ENCODE measurements around the gene TOP1. TPM values are rescaled to one million over a fixed set of nuclear protein-coding genes. Genes with fewer than 3 reads are reported as not detected.
A peak's percentile ranks its signal among the peaks of the same experiment; 100 is the strongest.

TOP1 gene
- total RNA-seq, 2 experiments from 2014 or later = 72.6 to 75.2 TPM

DNA sequence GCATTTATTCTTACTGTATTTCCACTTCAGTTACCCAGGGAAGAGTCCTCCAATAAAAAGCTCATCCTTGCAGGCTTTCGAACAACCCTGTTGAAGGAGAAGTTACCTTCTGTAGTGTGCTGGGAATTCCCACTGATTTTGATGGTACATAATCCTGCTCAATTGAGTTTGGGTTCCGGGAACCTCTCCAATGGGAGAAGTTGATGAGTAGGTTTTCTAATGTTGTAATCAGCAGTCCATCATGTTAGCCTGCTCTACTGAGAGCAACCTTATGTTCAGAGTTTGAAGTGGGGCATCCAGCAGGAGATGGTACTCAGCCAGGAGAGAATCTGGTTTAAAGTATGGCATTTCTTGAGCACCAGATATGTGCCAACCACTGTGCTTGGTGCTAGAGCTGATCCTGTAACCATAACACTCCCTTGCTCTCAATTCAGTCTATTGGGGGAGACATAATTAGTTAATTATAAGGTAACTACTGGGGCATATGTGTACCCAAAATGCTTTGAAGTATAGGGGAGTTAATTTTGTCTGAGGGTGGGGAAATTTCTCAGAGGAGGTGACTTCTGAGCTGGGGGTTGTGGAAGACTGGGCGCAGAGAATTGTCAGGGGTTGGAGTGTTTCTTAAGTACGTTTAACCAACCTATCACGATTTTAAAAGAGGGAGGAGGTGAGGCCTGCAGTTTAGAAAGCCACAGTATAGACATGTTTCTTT is 2.1 kb downstream of the TOP1 start:
- Mint-ChIP-seq H3K27ac (peak overlapping the region; percentile 87), H3K36me3 (peaks cover 48% of the 10 kb centered on the region), H3K4me1 (peaks cover 59% of the 10 kb centered on the region), H3K27me3 (no peaks in the 10 kb centered on the region), H3K9me3 (no peaks in the 10 kb centered on the region), H3K4me3 (peak overlapping the region; percentile 82)
- no peak for DNase-seq
- no peak for ATAC-seq (ENCODE audit: low read depth)
- POLR2A ChIA-PET = interaction anchor here (0.5 to 3.8 kb wide), 6 partner anchors 8 to 40 kb away, joined by 3 to 22 read pairs (median 8); no protein-coding TSS in a partner anchor

DNA sequence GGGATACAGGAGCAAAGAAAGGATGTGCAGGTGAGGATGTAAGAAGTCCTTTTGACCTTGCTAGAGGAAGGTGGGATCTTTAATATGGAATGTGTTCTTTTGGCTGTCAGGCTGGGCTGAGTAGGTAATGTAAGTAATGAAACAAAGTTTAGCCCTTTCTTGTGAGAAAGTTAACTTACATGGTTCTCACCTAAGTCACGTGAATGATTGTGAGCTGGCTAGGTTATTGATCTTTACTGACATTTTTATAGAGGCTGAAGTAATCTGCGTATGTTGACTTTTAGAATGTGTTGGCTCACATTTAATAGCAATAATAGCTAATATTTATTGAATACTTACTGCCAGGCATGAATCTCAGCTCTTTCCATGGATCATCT is 2.6 kb downstream of the TOP1 start:
- H3K27me3 Mint-ChIP-seq = no peaks in the 10 kb centered on the region
- peak overlapping the region; percentile 6 for H3K27ac Mint-ChIP-seq
- peaks cover 63% of the 10 kb centered on the region for H3K4me1 Mint-ChIP-seq
- POLR2A ChIA-PET = interaction anchor here (0.5 to 3.8 kb wide), 5 partner anchors 8 to 40 kb away, joined by 3 to 22 read pairs (median 11); no protein-coding TSS in a partner anchor
- H3K36me3 Mint-ChIP-seq = peaks cover 54% of the 10 kb centered on the region
- DNase-seq = no peak
- H3K9me3 Mint-ChIP-seq = no peaks in the 10 kb centered on the region
- ATAC-seq (ENCODE audit: low read depth) = no peak
- H3K4me3 Mint-ChIP-seq = peak overlapping the region; percentile 82

DNA sequence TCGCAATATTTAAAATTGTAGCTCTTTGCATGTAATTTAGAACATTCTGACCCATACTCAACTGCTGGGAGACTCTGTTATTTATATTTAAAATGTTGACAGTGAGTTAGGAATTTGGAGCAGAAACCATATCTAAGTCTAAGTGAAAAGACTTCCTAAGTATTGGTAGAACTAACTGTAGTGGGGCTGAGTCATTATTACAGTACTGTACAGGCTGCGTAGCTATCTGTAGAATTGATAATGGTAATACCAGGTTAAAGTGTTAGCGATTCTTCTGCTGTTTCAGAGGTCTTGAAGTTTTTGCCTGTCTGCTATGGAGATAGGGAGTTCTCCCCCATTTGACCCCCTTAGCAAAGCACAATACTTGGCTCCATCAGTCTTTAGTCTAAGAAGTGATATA is 3.6 kb downstream of the TOP1 start:
- Mint-ChIP-seq H3K4me1 (peaks cover 64% of the 10 kb centered on the region), H3K27ac (no peak overlapping the region), H3K27me3 (no peaks in the 10 kb centered on the region), H3K9me3 (no peaks in the 10 kb centered on the region), H3K36me3 (peaks cover 62% of the 10 kb centered on the region), H3K4me3 (peak overlapping the region; percentile 82)
- DNase-seq (no peak), ATAC-seq (ENCODE audit: low read depth) (no peak)
- POLR2A ChIA-PET = interaction anchor here (2.3 to 3.8 kb wide), 3 partner anchors 9 to 41 kb away, joined by 11 to 22 read pairs (median 22); no protein-coding TSS in a partner anchor

DNA sequence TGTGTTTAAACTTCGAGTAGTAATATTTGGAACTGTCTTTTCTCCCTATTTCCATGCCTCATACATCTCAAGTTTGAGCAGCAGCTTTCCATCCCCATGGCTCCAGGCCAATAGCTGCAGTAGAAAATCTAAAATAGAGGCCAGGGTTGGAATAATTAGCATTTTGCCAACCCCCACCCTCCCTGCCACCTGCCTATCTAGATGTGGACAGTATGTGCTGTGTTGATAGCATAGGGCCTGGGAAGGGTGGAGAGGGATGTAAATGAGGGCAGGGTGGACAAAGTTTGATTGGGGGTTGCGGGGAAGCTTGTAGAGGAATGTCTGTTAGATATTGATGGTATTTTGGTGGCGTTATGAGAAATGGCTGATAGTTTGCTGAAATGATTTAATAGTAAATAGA is 5.6 kb downstream of the TOP1 start:
- DNase-seq = no peak
- no peaks in the 10 kb centered on the region for H3K9me3 Mint-ChIP-seq
- peaks cover 72% of the 10 kb centered on the region for H3K36me3 Mint-ChIP-seq
- peak overlapping the region; percentile 18 for H3K4me3 Mint-ChIP-seq
- peaks cover 70% of the 10 kb centered on the region for H3K4me1 Mint-ChIP-seq
- POLR2A ChIA-PET = interaction anchor here (1.0 to 1.6 kb wide), 2 partner anchors 13 to 22 kb away, joined by 3 to 5 read pairs; no protein-coding TSS in a partner anchor
- H3K27ac Mint-ChIP-seq = no peak overlapping the region
- no peaks in the 10 kb centered on the region for H3K27me3 Mint-ChIP-seq
- no peak for ATAC-seq (ENCODE audit: low read depth)

DNA sequence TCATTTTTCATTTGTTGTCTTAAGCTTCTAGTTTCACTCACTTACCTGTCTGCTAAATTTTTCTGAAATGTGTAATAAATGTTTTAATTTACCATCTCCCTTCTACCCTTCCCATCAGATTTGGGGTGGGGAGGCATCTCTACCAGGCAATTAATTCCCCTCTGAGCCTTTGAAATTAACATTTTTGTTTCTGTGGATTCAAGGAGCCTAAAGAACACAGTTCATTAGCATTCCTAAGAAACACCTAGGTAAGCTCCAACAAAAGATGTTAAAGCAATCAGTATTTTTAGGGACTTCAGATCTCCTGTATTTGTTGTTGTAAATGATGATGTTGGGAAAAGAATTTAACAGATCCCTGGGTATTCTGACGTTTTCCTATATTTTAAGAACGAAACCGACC is 6.6 kb downstream of the TOP1 start:
- Mint-ChIP-seq H3K36me3 (peaks cover 71% of the 10 kb centered on the region), H3K27me3 (no peaks in the 10 kb centered on the region), H3K4me1 (peaks cover 73% of the 10 kb centered on the region), H3K27ac (no peak overlapping the region), H3K9me3 (no peaks in the 10 kb centered on the region), H3K4me3 (no peak overlapping the region)
- ATAC-seq (ENCODE audit: low read depth) (no peak), DNase-seq (no peak)
- POLR2A ChIA-PET = interaction anchor here (0.6 to 1.6 kb wide), 4 partner anchors 23 to 74 kb away, joined by 3 to 5 read pairs (median 4); no protein-coding TSS in a partner anchor

DNA sequence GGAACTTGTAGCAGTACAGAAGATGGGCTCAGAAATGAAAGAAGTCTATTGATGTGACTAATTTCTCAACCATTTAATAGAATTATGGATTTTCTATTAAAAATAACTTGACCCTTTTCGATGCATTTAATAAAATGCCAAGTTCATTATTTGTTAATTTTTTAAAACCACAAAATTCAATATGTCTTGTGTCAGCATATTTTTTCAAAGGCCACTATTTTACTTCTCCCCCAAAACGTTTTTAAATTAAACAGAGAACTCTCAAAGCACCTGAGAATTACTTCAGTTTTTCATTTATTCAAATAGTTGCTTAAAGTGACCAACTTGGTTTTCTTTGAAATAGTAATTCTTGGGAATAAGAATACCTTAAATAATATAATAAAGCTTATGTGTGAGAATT is 8.6 kb downstream of the TOP1 start:
- H3K4me1 Mint-ChIP-seq = peaks cover 72% of the 10 kb centered on the region
- H3K27ac Mint-ChIP-seq = no peak overlapping the region
- DNase-seq = no peak
- no peak overlapping the region for H3K4me3 Mint-ChIP-seq
- no peaks in the 10 kb centered on the region for H3K27me3 Mint-ChIP-seq
- POLR2A ChIA-PET = no interaction called here
- H3K9me3 Mint-ChIP-seq = no peaks in the 10 kb centered on the region
- peaks cover 64% of the 10 kb centered on the region for H3K36me3 Mint-ChIP-seq
- ATAC-seq (ENCODE audit: low read depth) = no peak

DNA sequence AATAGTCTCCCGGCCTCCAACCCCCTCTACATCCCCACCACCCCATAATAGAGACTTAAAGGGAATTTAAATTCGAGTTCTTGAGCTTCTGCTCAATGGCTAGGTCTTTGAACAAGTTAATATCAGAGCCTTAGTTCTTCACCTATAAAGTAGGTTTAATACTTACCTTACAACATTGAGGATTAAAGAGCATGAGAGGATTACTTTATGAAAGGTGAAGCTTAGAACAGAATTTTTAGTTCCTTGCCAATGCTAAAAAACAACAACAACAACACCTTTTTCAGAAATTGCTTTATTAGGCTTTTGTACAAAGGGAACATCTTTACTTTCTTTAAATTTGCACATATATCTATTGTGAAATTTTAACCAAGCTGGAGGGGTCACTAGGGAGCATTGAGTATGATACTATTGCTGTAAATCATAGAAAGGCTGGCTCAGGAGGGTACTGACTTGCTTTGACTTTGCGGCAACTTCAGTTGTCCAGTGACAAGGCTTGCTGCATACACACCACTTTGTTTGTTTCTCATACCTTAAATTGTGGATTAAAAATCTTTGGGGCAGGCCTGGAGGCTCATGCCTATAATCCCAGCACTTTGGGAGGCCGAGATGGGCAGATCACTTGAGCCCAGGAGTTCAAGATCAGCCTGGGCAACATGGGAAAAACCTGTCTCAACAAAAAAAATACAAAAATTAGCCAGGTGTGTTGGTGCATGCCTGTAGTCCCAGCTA is 9.7 kb downstream of the TOP1 start:
- Mint-ChIP-seq H3K4me1 (peaks cover 72% of the 10 kb centered on the region), H3K36me3 (peaks cover 60% of the 10 kb centered on the region), H3K4me3 (peak overlapping the region; percentile 3), H3K27me3 (no peaks in the 10 kb centered on the region), H3K27ac (peak overlapping the region; percentile 60), H3K9me3 (no peaks in the 10 kb centered on the region)
- DNase-seq = no peak
- POLR2A ChIA-PET = interaction anchor here (0.6 to 1.6 kb wide), 5 partner anchors 9 to 47 kb away, joined by 3 to 4 read pairs (median 3); partner anchors contain the start of gene TOP1
- ATAC-seq (ENCODE audit: low read depth) = no peak

DNA sequence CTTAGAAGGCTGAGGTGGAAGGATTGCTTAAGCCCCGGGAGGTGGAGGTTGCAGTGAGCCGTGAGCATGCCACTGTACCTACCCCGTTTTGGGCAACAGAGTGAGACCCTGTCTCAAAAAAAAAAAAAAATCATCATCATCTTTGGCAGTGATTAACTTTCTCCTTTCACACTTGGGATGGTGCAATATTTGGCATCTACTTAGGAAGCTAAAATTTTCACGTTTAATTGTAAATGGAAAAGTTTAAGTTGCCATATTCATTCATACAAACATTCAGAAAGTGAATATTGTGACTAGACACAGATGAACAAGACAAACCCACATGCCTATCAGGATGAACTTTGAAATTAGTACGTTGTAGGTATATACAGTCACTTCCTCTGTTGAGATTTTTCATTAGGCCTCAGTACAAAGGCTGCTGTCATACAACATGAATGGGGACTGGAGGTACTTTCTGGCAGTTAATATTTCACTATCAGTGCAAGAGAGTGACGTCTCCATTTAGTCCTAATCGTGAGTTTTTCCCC is 10.3 kb downstream of the TOP1 start:
- POLR2A ChIA-PET = interaction anchor here (0.7 to 2.6 kb wide), 4 partner anchors 8 to 48 kb away, joined by 3 to 13 read pairs (median 4); partner anchors contain the start of gene TOP1
- Mint-ChIP-seq H3K27ac (peak overlapping the region; percentile 60), H3K4me1 (peaks cover 69% of the 10 kb centered on the region), H3K4me3 (peak overlapping the region; percentile 29), H3K27me3 (no peaks in the 10 kb centered on the region), H3K9me3 (no peaks in the 10 kb centered on the region), H3K36me3 (peaks cover 56% of the 10 kb centered on the region)
- ATAC-seq (ENCODE audit: low read depth) (peak; percentile 51), DNase-seq (no peak)

DNA sequence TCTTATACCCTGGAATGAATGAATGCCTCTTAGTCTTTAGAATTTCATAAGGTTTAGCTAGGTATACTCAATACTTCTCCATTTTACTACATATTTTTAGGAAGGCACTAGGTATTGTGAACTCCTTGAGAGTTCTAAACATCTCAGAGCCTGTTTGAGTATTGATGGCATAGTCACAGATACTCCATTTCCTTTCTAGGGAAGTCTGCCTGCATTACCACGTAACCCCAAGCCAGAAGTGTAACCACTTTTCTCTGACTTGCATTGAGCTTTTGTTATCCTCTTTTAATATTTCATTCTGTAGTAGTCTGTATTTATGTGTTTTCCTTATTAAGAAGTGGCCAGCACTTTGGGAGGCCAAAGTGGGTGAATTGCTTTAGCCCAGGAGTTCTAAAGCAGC is 12.2 kb downstream of the TOP1 start:
- ATAC-seq (ENCODE audit: low read depth) (peak; percentile 76), DNase-seq (no peak)
- POLR2A ChIA-PET = interaction anchor here (0.6 to 2.6 kb wide), 9 partner anchors 9 to 101 kb away, joined by 3 to 22 read pairs (median 5); no protein-coding TSS in a partner anchor
- Mint-ChIP-seq H3K4me3 (peak overlapping the region; percentile 73), H3K27ac (peak overlapping the region; percentile 82), H3K4me1 (peaks cover 62% of the 10 kb centered on the region), H3K27me3 (no peaks in the 10 kb centered on the region), H3K36me3 (peaks cover 48% of the 10 kb centered on the region), H3K9me3 (no peaks in the 10 kb centered on the region)

DNA sequence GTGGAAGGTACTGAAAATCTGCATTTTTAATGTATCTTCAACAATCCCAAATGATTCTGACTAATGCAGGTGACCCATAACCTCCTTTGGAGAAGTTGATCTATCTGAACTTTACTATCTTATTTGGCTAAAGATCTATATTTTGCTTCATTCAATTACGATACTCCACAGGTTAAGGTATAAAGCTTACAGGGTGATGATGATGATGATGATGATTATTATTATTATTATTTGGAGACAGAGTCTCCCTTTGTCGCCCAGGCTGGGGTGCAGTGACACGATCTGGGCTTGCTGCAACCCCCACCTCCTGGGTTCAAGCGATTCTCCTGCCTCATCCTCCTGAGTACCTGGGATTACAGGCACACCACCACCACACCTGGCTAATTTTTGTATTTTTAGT is 13.1 kb downstream of the TOP1 start:
- peak overlapping the region; percentile 3 for H3K4me3 Mint-ChIP-seq
- H3K27ac Mint-ChIP-seq = no peak overlapping the region
- peaks cover 65% of the 10 kb centered on the region for H3K4me1 Mint-ChIP-seq
- ATAC-seq (ENCODE audit: low read depth) (no peak), DNase-seq (no peak)
- H3K36me3 Mint-ChIP-seq = peaks cover 40% of the 10 kb centered on the region
- H3K9me3 Mint-ChIP-seq = no peaks in the 10 kb centered on the region
- POLR2A ChIA-PET = interaction anchor here (0.7 to 2.1 kb wide), 5 partner anchors 8 to 1940 kb away, joined by 3 to 22 read pairs (median 5); no protein-coding TSS in a partner anchor
- H3K27me3 Mint-ChIP-seq = no peaks in the 10 kb centered on the region

DNA sequence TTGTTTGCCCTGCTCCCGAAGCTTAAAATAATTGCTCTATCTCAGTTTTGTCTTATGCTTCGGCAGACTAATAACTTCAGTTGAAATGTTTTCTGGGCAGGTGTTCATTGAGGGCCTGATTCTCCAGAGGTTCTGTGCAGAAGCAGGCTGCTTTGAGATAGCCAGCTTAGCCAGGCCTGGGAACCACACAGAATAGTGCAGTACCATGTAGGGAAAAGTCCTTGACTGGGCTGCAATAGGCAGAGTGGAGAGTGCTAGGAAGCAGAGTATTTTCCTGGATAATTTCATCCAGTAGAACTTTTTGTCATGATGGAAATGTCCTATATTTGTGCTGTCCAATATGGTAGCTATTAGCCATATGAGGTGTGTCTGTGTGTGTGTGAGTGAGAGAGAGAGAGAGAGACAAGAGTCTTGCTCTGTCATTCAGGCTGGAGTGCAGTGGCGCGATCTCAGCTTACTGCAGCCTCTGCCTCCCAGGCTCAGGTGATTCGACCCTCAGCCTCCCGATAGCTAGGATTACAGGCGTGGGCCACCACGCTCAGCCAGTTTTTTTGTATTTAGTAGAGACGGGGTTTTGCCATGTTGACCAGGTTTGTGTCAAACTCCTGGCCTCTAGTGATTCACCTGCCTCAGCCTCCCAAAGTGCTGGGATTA is 15.9 kb downstream of the TOP1 start:
- Mint-ChIP-seq H3K4me1 (peaks cover 76% of the 10 kb centered on the region), H3K9me3 (no peaks in the 10 kb centered on the region), H3K27me3 (no peaks in the 10 kb centered on the region), H3K36me3 (peaks cover 24% of the 10 kb centered on the region), H3K27ac (peak overlapping the region; percentile 34), H3K4me3 (no peak overlapping the region)
- POLR2A ChIA-PET = interaction anchor here (0.6 to 3.3 kb wide), 2 partner anchors 13 to 53 kb away, joined by 3 to 19 read pairs; no protein-coding TSS in a partner anchor
- ATAC-seq (ENCODE audit: low read depth) (no peak), DNase-seq (no peak)

DNA sequence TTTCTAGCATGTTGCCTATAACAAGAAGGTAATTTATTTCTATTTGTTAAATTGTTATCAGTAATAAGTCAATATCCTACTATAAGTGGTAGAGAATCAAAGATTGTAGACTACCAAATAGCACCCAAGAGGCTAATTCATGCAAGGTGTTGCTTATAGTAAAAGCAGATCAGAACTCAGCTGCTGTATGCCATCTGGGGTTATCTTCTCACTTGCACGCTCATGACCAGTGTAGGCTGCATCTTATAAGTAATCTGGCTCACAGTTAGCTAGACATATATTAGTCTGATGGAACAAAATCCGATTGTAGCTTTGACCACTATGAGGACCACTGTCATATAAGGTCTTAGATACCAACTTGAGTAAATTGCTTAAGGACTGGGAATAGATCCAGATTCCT is 17.0 kb downstream of the TOP1 start:
- no peak for ATAC-seq (ENCODE audit: low read depth)
- Mint-ChIP-seq H3K4me1 (peaks cover 78% of the 10 kb centered on the region), H3K27me3 (no peaks in the 10 kb centered on the region), H3K36me3 (peaks cover 26% of the 10 kb centered on the region), H3K9me3 (no peaks in the 10 kb centered on the region), H3K4me3 (no peak overlapping the region), H3K27ac (no peak overlapping the region)
- POLR2A ChIA-PET = interaction anchor here (3.3 kb wide), 1 partner anchor 54 kb away, joined by 19 read pairs; no protein-coding TSS in a partner anchor
- no peak for DNase-seq

All from activated naive CD8-positive, alpha-beta T cell treated with anti-CD3 and anti-CD28 coated beads, Interleukin-2, amount 10 ng/mL, durations not matched to agents 7 days and 5 days (primary cell).